HG02852 (cell line): ENCODE data around the gene LRBA.

Source experiments
- ATAC-seq: cut with Tn5 transposase; IDR thresholded peaks from one replicate; pipeline ENCODE4 v1.9.1; 2021; ENCODE audit warnings: mild to moderate bottlenecking, moderate library complexity; ENCODE audit not compliant: unreplicated experiment

LRBA gene

GRCh38 chr4:150255610-150256224 lies 759.4 kb downstream of the LRBA start:
- no peak for ATAC-seq

GRCh38 chr4:150253965-150254630 lies 761.0 kb downstream of the LRBA start:
- no peak for ATAC-seq

- no peak for ATAC-seq
Measured at GRCh38 chr4:150253416-150253815, 761.7 kb downstream of the LRBA start.

- ATAC-seq, result no peak
Measured at GRCh38 chr4:150252741-150253140, 762.3 kb downstream of the LRBA start.

- no peak for ATAC-seq
Measured at GRCh38 chr4:150252306-150252705, 762.8 kb downstream of the LRBA start.

GRCh38 chr4:150251752-150252190 lies 763.3 kb downstream of the LRBA start:
- no peak for ATAC-seq

GRCh38 chr4:150250998-150251651 lies 764.0 kb downstream of the LRBA start:
- ATAC-seq, result no peak

GRCh38 chr4:150250293-150250997 lies 764.6 kb downstream of the LRBA start:
- no peak for ATAC-seq

GRCh38 chr4:150248181-150248580 lies 766.9 kb downstream of the LRBA start:
- ATAC-seq, result no peak

GRCh38 chr4:150247184-150247583 lies 767.9 kb downstream of the LRBA start:
- ATAC-seq, result no peak

- no peak for ATAC-seq
Measured at GRCh38 chr4:150244600-150244999, 770.5 kb downstream of the LRBA start.

- ATAC-seq, result no peak
Measured at GRCh38 chr4:150243932-150244331, 771.2 kb downstream of the LRBA start.

GRCh38 chr4:150242820-150243458 lies 772.1 kb downstream of the LRBA start:
- ATAC-seq, result peak; percentile 55

- ATAC-seq, result no peak
Measured at GRCh38 chr4:150240011-150240410, 775.1 kb downstream of the LRBA start.

GRCh38 chr4:150238591-150238990 lies 776.5 kb downstream of the LRBA start:
- ATAC-seq, result no peak

GRCh38 chr4:150237110-150237872 lies 777.8 kb downstream of the LRBA start:
- ATAC-seq, result no peak

- no peak for ATAC-seq
Measured at GRCh38 chr4:150236626-150237025, 778.5 kb downstream of the LRBA start.

- ATAC-seq, result no peak
Measured at GRCh38 chr4:150235808-150236271, 779.2 kb downstream of the LRBA start.

- ATAC-seq, result no peak
Measured at GRCh38 chr4:150235317-150235716, 779.8 kb downstream of the LRBA start.

- no peak for ATAC-seq
Measured at GRCh38 chr4:150234246-150234645, 780.8 kb downstream of the LRBA start.
